ENCODE results near the gene SERPINA12.

GRCh38 chr14:94446126-94446525 lies 63.1 kb downstream of the SERPINA12 start:
- TF ChIP-seq WIZ (CRISPR knock-in tag; IDR thresholded peaks at IDR 0.05) (no peak), SP1 (IDR thresholded peaks at IDR 0.05) (no peak), SP1 (CRISPR knock-in tag; IDR thresholded peaks at IDR 0.05) (no peak)

Measured in HepG2 (cell line).